Common myeloid progenitor, CD34-positive (primary cell): ENCODE data around the gene TBC1D2B.

ENCODE experiments used
- CTCF ChIA-PET: fragments of 350-600 bp; sonication (Branson Sonifier 250); formaldehyde crosslinking; loops from one replicate; lab custom pipeline; 2021; ENCODE audit warnings: antibody characterized with exemption; lab: Charles Lee
- POLR2A ChIA-PET: fragments of 350-600 bp; sonication (Branson Sonifier 250); formaldehyde crosslinking; loops from one replicate; lab custom pipeline; 2021; ENCODE audit warnings: antibody characterized with exemption; lab: Charles Lee
- DNase-seq, 3 donors: peaks; one replicate each; pipeline versions ENCODE4 v3.0.0 to v3.0.0-alpha.2; 2013
- H3K27ac ChIP-seq, 2 experiments: 1 replicate in 1 of 2; 2 replicates in 1 of 2; pipeline ENCODE4 v1.7.0; 2013; ENCODE audit warnings: inconsistent platforms in 2 of 2, low read length in 2 of 2, mild to moderate bottlenecking in 2 of 2, low read depth in 1 of 2, moderate library complexity in 1 of 2; ENCODE audit not compliant: severe bottlenecking in 2 of 2, insufficient read depth in 1 of 2, poor library complexity in 1 of 2
- H3K27me3 ChIP-seq, 5 experiments: replicated peaks in 2 of 5; 1 replicate in 3 of 5; 2 replicates in 2 of 5; pipeline versions ENCODE4 v1.6.1 to v1.7.0; 2013; ENCODE audit warnings: low read length in 4 of 5, mild to moderate bottlenecking in 2 of 5, moderate library complexity in 2 of 5, inconsistent platforms in 1 of 5; ENCODE audit not compliant: insufficient read depth in 5 of 5, control insufficient read depth in 4 of 5
- H3K36me3 ChIP-seq, 4 experiments: 1 replicate in 2 of 4; 2 replicates in 2 of 4; pipeline versions ENCODE4 v1.6.1 to v1.7.0; 2013; ENCODE audit warnings: low read length in 3 of 4, control low read depth in 1 of 4, mild to moderate bottlenecking in 1 of 4; ENCODE audit not compliant: control insufficient read depth in 4 of 4, insufficient read depth in 4 of 4
- H3K4me1 ChIP-seq, 4 experiments: 1 replicate in 3 of 4; 2 replicates in 1 of 4; pipeline versions ENCODE4 v1.6.1 to v1.7.1; 2013; ENCODE audit warnings: low read length in 3 of 4, mild to moderate bottlenecking in 3 of 4, control low read depth in 1 of 4, inconsistent platforms in 1 of 4, moderate library complexity in 1 of 4; ENCODE audit not compliant: control insufficient read depth in 4 of 4, insufficient read depth in 4 of 4; ENCODE audit errors: control extremely low read depth in 1 of 4
- H3K4me3 ChIP-seq, 7 experiments: 1 replicate in 4 of 7; 2 replicates in 3 of 7; pipeline versions ENCODE4 v1.5.1 to v1.7.0; 2013; ENCODE audit warnings: mild to moderate bottlenecking in 7 of 7, low read length in 6 of 7, moderate library complexity in 6 of 7, inconsistent platforms in 2 of 7, low read depth in 2 of 7, control low read depth in 1 of 7; ENCODE audit not compliant: insufficient read depth in 4 of 7, control insufficient read depth in 1 of 7; ENCODE audit errors: extremely low read depth in 1 of 7
- H3K9me3 ChIP-seq, 5 experiments: 1 replicate in 4 of 5; 2 replicates in 1 of 5; pipeline versions ENCODE4 v1.6.1 to v1.7.1; 2013; ENCODE audit warnings: low read length in 4 of 5, mild to moderate bottlenecking in 2 of 5, inconsistent platforms in 1 of 5, low read depth in 1 of 5, moderate library complexity in 1 of 5; ENCODE audit not compliant: control insufficient read depth in 4 of 5, insufficient read depth in 2 of 5; ENCODE audit errors: control extremely low read depth in 1 of 5
- WGBS: methylation state at CpG from one replicate; pipeline ENCODE4 v1.1.5; 2013; ENCODE audit not compliant: insufficient coverage; 5-methylcytosine and 5-hydroxymethylcytosine counted together

Gene TBC1D2B

DNA sequence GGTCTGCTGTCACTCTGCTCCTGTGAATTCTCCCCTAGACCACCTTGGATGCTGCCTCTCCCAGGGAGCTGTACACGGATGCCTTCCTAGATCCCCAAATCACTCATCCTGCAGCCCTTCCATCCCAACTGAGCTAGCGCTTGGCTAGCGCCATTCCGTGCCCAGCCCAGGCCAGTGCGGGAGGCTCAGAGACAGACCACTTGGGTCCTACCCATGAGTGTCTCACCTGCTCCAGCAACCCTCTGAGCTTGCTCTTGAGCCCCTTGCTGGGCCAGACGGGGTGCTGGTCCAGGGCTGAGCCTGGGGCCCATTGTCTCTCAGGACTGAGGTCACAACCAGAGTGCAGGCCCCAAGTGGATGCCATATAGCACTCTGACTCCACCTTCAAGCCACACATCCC is 32.6 kb upstream of the TBC1D2B start:
- Histone ChIP-seq H3K9me3 (no peaks in the 10 kb centered on the region), H3K4me3 (no peak overlapping the region), H3K27me3 (no peaks in the 10 kb centered on the region), H3K36me3 (no peaks in the 10 kb centered on the region), H3K4me1 (peaks cover 0 to 12% (median under 1%) of the 10 kb centered on the region in 4 experiments), H3K27ac (no peak overlapping the region)
- POLR2A ChIA-PET: no interaction called here
- CTCF ChIA-PET: interaction anchor here (0.7 to 11.6 kb wide), 18 partner anchors 12 to 205 kb away, joined by 3 to 165 read pairs (median 12); partner anchors contain the start of gene SH2D7
- 97% methylated on average over 6 of the region's 6 CpGs for WGBS
- DNase-seq: no peak

DNA sequence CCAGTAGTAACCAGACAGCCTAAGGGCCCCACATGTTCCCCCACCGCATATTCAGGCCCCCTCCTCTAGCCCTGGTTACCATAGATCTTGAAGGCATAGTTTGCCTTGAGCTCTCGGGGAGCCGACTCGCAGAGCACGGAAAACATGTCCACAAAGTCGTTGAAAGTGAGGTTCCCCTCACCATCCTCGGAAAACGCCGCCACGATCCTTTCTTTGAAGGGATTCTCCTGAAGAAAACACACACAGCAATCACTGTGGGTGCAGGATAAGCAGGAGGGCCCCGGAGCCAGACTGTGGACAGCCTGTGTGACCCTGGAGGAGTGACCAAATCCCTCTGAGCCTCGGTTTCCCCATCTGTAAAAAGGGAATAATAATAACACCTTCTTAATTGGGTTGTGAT is 31.6 kb upstream of the TBC1D2B start:
- Histone ChIP-seq H3K27me3 (no peaks in the 10 kb centered on the region), H3K9me3 (no peaks in the 10 kb centered on the region), H3K4me3 (no peak overlapping the region), H3K36me3 (no peaks in the 10 kb centered on the region), H3K27ac (no peak overlapping the region), H3K4me1 (peaks cover 0 to 21% (median 5%) of the 10 kb centered on the region in 4 experiments)
- 98% methylated on average over 10 of the region's 12 CpGs for WGBS
- ChIA-PET POLR2A (no interaction called here), CTCF (interaction anchor here (0.7 to 11.6 kb wide), 34 partner anchors 11 to 466 kb away, joined by 3 to 165 read pairs (median 6); partner anchors contain the start of gene SH2D7)
- DNase-seq: no peak

DNA sequence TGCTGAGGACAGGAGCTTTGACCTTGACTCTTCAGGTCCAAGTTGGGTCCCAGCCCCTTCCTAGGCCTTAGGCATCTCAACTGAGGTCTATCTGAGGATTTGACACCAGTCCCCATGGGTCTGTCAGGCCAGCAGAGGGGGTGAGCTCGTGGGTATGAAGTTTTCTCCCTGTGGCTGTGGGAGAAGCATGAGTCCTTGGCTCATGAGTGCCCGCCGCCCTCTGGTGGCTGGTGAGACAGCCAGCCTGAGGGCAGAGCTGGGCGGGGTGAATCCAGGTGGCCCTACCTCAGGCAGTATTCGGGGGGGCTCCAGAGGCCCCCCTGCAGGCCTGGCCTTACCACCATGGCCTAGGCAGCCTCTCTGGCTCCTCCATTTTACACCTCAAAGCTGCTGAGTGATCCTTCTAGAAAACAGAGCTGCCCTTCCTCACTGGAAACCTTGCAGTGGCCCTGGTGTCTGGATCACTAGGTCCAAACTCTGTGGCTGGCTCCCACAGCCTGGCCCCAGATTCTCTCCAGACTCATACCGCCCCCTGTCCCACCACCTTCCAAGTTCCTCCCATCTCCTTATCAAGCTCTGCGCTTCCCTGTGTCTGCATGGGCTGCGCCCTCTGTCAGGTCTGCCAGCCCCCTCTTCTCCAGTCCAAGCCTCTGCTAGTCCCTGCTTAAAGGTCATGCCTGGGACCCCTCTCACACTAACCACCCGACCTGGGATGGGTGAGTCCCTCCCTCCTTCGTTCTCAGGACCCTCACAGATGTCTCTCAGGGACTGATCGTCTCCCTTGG is 31.0 kb upstream of the TBC1D2B start:
- DNase-seq: peak; percentile 93 to 96 (median 96)
- 48% methylated on average over 9 of the region's 11 CpGs for WGBS
- H3K36me3 ChIP-seq: no peaks in the 10 kb centered on the region
- H3K27ac ChIP-seq: no peak overlapping the region
- POLR2A ChIA-PET: interaction anchor here (1.1 kb wide), 1 partner anchor 108 kb away, joined by 4 read pairs; no protein-coding TSS in a partner anchor
- H3K27me3 ChIP-seq: no peaks in the 10 kb centered on the region
- H3K4me3 ChIP-seq: no peak overlapping the region
- CTCF ChIA-PET: interaction anchor here (0.8 to 11.6 kb wide), 41 partner anchors 9 to 467 kb away, joined by 3 to 165 read pairs (median 6); partner anchors contain the start of gene SH2D7
- no peaks in the 10 kb centered on the region for H3K9me3 ChIP-seq
- peaks cover 2 to 27% (median 12%) of the 10 kb centered on the region in 4 experiments for H3K4me1 ChIP-seq

DNA sequence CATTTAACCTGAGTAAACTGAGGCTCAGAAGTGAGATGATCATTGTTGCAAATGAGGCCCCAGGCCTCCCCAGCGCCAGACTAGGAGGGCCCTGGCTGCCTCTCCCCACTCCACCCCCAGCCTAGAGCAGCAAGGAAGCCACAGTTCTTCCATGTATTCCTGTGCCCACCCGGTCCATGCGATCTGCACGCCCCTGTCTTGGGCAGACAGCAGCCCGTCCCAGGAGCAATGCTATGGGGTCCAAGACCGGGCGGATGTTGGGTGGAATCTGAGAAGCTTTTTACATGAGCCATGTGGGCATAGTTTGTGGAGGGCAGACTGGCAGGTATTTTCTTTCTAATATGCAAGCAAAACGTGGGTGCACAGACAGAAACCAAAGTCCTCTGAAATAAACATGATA is 30.0 kb upstream of the TBC1D2B start:
- WGBS: 97% methylated on average over 5 of the region's 8 CpGs

DNA sequence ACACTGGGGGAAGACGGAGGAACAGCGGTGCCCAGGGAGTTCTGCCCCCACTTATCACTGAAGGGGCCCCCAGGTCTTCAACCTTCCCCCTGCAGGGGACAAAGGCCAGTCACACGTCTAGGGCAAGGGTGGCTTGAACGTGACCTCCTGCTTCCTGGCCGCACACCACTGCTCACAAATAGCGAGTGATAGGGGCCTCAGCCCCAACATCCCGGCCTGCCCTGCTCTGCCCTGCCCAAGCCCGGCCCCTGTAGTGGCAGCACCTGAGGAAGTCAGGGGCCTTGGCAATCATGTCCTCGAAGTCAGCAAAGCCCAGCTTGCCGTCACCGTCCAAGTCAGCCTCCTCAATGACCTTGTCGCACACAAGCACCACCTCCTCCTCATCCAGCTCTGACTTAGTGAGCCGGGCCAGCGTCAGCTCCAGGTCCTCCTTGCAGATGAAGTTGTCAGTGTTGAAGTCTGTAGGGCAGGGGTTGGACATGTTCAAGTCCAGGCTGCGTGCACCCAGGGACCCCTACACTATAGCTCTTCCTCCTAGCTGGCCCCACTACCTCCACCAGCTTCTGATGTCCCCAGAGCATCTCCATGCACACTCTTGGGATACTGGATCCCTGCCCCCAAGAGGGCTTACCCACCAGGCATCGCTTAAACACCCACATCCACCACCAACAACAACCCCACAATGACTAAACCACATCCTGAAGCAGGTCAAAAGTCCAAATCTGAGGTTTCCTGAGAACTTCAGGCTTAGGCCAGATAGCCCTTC is 28.1 kb upstream of the TBC1D2B start:
- DNase-seq: no peak
- Histone ChIP-seq H3K4me1 (peaks cover 2 to 39% (median 20%) of the 10 kb centered on the region in 4 experiments), H3K9me3 (no peaks in the 10 kb centered on the region), H3K27me3 (no peaks in the 10 kb centered on the region), H3K4me3 (no peak overlapping the region), H3K27ac (no peak overlapping the region), H3K36me3 (no peaks in the 10 kb centered on the region)
- POLR2A ChIA-PET: no interaction called here
- 88% methylated on average over 14 of the region's 16 CpGs for WGBS
- CTCF ChIA-PET: interaction anchor here (1.2 to 10.8 kb wide), 7 partner anchors 8 to 140 kb away, joined by 3 to 102 read pairs (median 7); no protein-coding TSS in a partner anchor

More for the DNA sequence above, 30.0 kb upstream of the TBC1D2B start:
- DNase-seq: no peak
- H3K27me3 ChIP-seq: no peaks in the 10 kb centered on the region
- H3K36me3 ChIP-seq: no peaks in the 10 kb centered on the region
- POLR2A ChIA-PET: no interaction called here
- no peak overlapping the region for H3K4me3 ChIP-seq
- peaks cover 2 to 37% (median 20%) of the 10 kb centered on the region in 4 experiments for H3K4me1 ChIP-seq
- CTCF ChIA-PET: interaction anchor here (1.2 to 11.6 kb wide), 16 partner anchors 9 to 148 kb away, joined by 3 to 165 read pairs (median 12); partner anchors contain the start of gene SH2D7
- no peaks in the 10 kb centered on the region for H3K9me3 ChIP-seq
- no peak overlapping the region for H3K27ac ChIP-seq

DNA sequence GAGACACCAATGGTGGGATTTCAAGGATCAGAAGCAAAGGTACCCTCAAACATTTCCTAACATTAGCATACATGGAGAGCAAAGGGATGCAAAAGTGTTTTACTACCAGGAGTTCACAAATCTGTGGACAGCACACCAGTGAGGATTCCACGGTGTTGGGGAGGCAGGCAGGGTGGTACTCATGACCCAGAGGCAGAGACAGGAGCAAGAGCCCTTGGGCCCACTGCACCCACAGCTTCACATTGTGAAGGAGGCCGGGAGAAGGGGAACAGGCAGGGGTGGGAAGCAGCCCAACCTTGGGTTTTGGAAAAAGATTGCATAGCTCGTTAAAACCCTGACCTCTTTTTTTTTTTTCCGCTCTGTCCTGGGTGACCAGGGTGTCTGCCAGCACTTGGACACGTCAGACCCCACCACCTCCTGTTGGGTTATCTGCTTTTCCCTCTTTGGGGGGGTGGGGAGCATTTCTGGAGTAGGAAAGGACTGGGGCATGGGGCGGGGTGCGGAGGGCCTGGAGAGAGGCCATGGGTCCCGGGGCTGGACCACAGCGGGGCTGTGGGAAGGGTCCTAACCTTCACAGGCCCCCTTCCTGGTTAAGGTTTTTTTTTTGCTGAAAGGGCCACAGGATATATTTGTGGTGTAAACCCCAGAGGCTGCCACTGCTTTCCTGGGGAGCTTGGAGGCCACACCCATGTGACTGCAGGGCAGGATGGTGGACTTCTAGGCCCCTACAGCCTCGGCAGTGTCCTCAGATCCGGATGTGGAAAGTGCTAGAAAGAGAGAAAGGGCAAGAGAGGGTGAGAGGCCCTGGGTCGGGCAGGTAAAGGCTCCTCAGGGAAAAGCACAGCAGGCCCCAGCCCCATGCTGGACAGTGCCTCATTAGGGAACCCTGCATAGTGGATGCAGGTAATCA is 27.3 kb upstream of the TBC1D2B start:
- POLR2A ChIA-PET: interaction anchor here (0.5 kb wide), 1 partner anchor 444 kb away, joined by 3 read pairs; no protein-coding TSS in a partner anchor
- no peaks in the 10 kb centered on the region for H3K27me3 ChIP-seq
- H3K27ac ChIP-seq: no peak overlapping the region
- peaks cover 2 to 39% (median 20%) of the 10 kb centered on the region in 4 experiments for H3K4me1 ChIP-seq
- H3K4me3 ChIP-seq: no peak overlapping the region
- no peaks in the 10 kb centered on the region for H3K36me3 ChIP-seq
- no peak for DNase-seq
- CTCF ChIA-PET: interaction anchor here (1.2 to 10.8 kb wide), 6 partner anchors 8 to 146 kb away, joined by 3 to 102 read pairs (median 10); no protein-coding TSS in a partner anchor
- no peaks in the 10 kb centered on the region for H3K9me3 ChIP-seq
- WGBS: 81% methylated on average over 7 of the region's 12 CpGs
